Esophagus squamous epithelium (tissue), 4 donors: Measurements from ENCODE around the gene NID1.

Experiments
- CTCF ChIP-seq, 6 experiments: fragments of 450-650 bp in 4 of 6; fragments of 200-600 bp in 2 of 6; sonication (generic) in 2 of 6; IDR thresholded peaks; one replicate each; pipeline ENCODE4 v1.5.1; 2016 to 2019; ENCODE audit warnings: antibody characterized with exemption in 6 of 6, mild to moderate bottlenecking in 4 of 6, moderate library complexity in 4 of 6
- POLR2A ChIP-seq, 4 donors: fragments of 450-650 bp; IDR thresholded peaks; one replicate each; pipeline ENCODE4 v1.6.1; 2017; ENCODE audit warnings: antibody characterized with exemption in 4 of 4, mild to moderate bottlenecking in 4 of 4, moderate library complexity in 3 of 4

- no peak for TF ChIP-seq POLR2A (IDR thresholded peaks at IDR 0.05)
- TF ChIP-seq CTCF (IDR thresholded peaks at IDR 0.05): no peak
Observed at GRCh38 chr1:235972311-235972689, 92.6 kb downstream of the NID1 start.
